ENCODE results near the gene RNF103. TPM values are rescaled to one million over a fixed set of nuclear protein-coding genes. Genes with fewer than 3 reads are reported as not detected.

Gene RNF103
- total and polyA plus RNA-seq, 2 experiments from 2014 or later: 35.3 to 59.4 TPM

DNA sequence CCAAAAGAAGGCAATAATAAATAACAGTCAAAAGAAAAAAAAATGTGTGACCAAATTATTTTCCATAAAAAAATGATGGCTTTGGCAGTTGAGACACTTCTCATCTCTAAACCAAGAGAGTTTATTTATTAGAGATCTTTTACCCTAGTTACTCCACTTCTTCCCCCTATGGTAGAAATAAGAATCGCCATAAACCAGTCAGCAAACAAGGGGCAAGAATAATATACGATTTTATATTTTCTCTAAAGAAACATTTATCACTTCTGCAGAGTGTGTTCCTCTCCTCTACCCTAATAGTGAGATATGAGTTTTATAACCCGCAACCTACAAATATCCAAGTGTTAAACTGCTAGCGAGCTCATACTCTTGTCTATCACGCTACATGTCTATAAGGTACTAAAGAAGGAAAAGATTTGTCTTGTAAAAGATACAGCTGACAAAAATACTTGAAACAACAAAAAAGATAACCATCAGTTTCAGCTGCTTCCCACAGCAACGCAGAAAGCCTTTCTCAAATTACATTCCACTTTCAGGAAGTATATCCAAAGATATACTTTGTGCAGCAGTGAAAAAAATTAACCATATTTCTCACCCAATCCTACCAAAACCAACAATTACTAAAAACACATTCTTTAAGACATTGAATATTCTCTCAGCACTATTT, 2.3 kb downstream of the RNF103 start:
- Histone ChIP-seq H3K79me2 (peaks cover 65% of the 10 kb centered on the region), H3K4me1 (ENCODE audit: insufficient read depth) (peaks cover 17% of the 10 kb centered on the region), H3K27me3 (no peaks in the 10 kb centered on the region), H3K36me3 (replicated peaks; ENCODE audit: insufficient read depth, low read depth) (peaks cover 4% of the 10 kb centered on the region), H3K27ac (peak overlapping the region; percentile 95), H2AFZ (no peak overlapping the region), H4K20me1 (ENCODE audit: insufficient read depth, poor library complexity, severe bottlenecking) (peaks cover 47% of the 10 kb centered on the region), H3K4me2 (peak overlapping the region; percentile 76), H3K9me3 (ENCODE audit: low read depth) (no peaks in the 10 kb centered on the region), H3K4me3 (peak overlapping the region; percentile 93), H3K9me2 (replicated peaks; ENCODE audit: insufficient read depth) (no peaks in the 10 kb centered on the region)
- 25% methylated on average over 6 of the region's 6 CpGs for WGBS (ENCODE audit: low lambda C conversion rate, missing lambda C conversion rate)
- DNase-seq (ENCODE audit: low spot score): no peak
- TF ChIP-seq, protein P1, sequence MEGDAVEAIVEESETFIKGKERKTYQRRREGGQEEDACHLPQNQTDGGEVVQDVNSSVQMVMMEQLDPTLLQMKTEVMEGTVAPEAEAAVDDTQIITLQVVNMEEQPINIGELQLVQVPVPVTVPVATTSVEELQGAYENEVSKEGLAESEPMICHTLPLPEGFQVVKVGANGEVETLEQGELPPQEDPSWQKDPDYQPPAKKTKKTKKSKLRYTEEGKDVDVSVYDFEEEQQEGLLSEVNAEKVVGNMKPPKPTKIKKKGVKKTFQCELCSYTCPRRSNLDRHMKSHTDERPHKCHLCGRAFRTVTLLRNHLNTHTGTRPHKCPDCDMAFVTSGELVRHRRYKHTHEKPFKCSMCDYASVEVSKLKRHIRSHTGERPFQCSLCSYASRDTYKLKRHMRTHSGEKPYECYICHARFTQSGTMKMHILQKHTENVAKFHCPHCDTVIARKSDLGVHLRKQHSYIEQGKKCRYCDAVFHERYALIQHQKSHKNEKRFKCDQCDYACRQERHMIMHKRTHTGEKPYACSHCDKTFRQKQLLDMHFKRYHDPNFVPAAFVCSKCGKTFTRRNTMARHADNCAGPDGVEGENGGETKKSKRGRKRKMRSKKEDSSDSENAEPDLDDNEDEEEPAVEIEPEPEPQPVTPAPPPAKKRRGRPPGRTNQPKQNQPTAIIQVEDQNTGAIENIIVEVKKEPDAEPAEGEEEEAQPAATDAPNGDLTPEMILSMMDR (IDR thresholded peaks at IDR 0.05; ENCODE audit: poor library complexity): no peak
- TF ChIP-seq EZH2phosphoT487 (IDR thresholded peaks at IDR 0.05; ENCODE audit: low read depth, severe bottlenecking, unreplicated experiment) (no peak), EZH2 (IDR thresholded peaks at IDR 0.05; ENCODE audit: borderline replicate concordance) (no peak)

DNA sequence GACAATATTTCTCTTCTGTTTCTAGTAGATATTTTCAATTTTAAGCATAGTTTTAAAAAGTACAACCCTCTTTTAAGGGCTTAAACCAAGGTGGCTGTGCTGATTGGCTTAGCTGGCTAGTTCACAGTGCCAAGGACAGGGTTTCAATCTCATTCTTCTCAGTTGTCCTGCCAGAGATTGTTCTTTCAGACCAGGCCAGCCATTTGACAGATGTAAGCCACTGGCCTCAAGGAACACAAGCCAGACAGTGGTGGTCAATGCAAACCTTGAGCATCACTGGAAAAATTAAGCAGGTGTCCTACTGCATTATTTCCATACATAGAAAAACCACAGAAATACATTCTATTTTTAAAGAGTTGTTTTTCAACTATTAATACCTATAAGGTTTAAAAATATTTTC, 5.9 kb downstream of the RNF103 start:
- no peaks in the 10 kb centered on the region for H3K27me3 ChIP-seq
- DNase-seq (ENCODE audit: low spot score): no peak
- H3K4me1 ChIP-seq (ENCODE audit: insufficient read depth): peaks cover 12% of the 10 kb centered on the region
- peaks cover 4% of the 10 kb centered on the region for H3K36me3 ChIP-seq (replicated peaks; ENCODE audit: insufficient read depth, low read depth)
- H3K4me2 ChIP-seq: no peak overlapping the region
- H3K4me3 ChIP-seq: no peak overlapping the region
- no peaks in the 10 kb centered on the region for H3K9me3 ChIP-seq (ENCODE audit: low read depth)
- no peak overlapping the region for H2AFZ ChIP-seq
- H3K9me2 ChIP-seq (replicated peaks; ENCODE audit: insufficient read depth): no peaks in the 10 kb centered on the region
- H3K27ac ChIP-seq: no peak overlapping the region
- TF ChIP-seq EZH2phosphoT487 (IDR thresholded peaks at IDR 0.05; ENCODE audit: low read depth, severe bottlenecking, unreplicated experiment): no peak
- no peak for TF ChIP-seq EZH2 (IDR thresholded peaks at IDR 0.05; ENCODE audit: borderline replicate concordance)
- peaks cover 47% of the 10 kb centered on the region for H4K20me1 ChIP-seq (ENCODE audit: insufficient read depth, poor library complexity, severe bottlenecking)
- H3K79me2 ChIP-seq: peaks cover 79% of the 10 kb centered on the region

- TF ChIP-seq EZH2phosphoT487 (IDR thresholded peaks at IDR 0.05; ENCODE audit: low read depth, severe bottlenecking, unreplicated experiment): no peak
Measured at GRCh38 chr2:86617153-86617552, 6.5 kb downstream of the RNF103 start.

GRCh38 chr2:86616502-86616901, 7.2 kb downstream of the RNF103 start:
- Histone ChIP-seq H3K27me3 (no peaks in the 10 kb centered on the region), H3K4me1 (ENCODE audit: insufficient read depth) (peaks cover 12% of the 10 kb centered on the region), H4K20me1 (ENCODE audit: insufficient read depth, poor library complexity, severe bottlenecking) (peaks cover 35% of the 10 kb centered on the region), H3K27ac (no peak overlapping the region), H3K9me2 (replicated peaks; ENCODE audit: insufficient read depth) (no peaks in the 10 kb centered on the region), H3K36me3 (replicated peaks; ENCODE audit: insufficient read depth, low read depth) (peaks cover 4% of the 10 kb centered on the region), H3K79me2 (peaks cover 67% of the 10 kb centered on the region), H3K4me2 (no peak overlapping the region), H3K4me3 (no peak overlapping the region), H3K9me3 (ENCODE audit: low read depth) (no peaks in the 10 kb centered on the region), H2AFZ (no peak overlapping the region)
- DNase-seq (ENCODE audit: low spot score): no peak
- TF ChIP-seq EZH2 (IDR thresholded peaks at IDR 0.05; ENCODE audit: borderline replicate concordance) (no peak), EZH2phosphoT487 (IDR thresholded peaks at IDR 0.05; ENCODE audit: low read depth, severe bottlenecking, unreplicated experiment) (no peak)
- TF ChIP-seq, protein P1 (IDR thresholded peaks at IDR 0.05; ENCODE audit: poor library complexity): no peak
- 85% methylated on average over 3 of the region's 3 CpGs for WGBS (ENCODE audit: low lambda C conversion rate, missing lambda C conversion rate)

More at GRCh38 chr2:86617153-86617552, 6.5 kb downstream of the RNF103 start:
- DNase-seq (ENCODE audit: low spot score): no peak
- Histone ChIP-seq H3K4me1 (ENCODE audit: insufficient read depth) (peaks cover 12% of the 10 kb centered on the region), H3K9me3 (ENCODE audit: low read depth) (no peaks in the 10 kb centered on the region), H4K20me1 (ENCODE audit: insufficient read depth, poor library complexity, severe bottlenecking) (peaks cover 41% of the 10 kb centered on the region), H3K79me2 (peaks cover 74% of the 10 kb centered on the region), H3K9me2 (replicated peaks; ENCODE audit: insufficient read depth) (no peaks in the 10 kb centered on the region), H3K4me3 (no peak overlapping the region), H3K27me3 (no peaks in the 10 kb centered on the region), H3K27ac (no peak overlapping the region), H2AFZ (no peak overlapping the region), H3K4me2 (no peak overlapping the region), H3K36me3 (replicated peaks; ENCODE audit: insufficient read depth, low read depth) (peaks cover 4% of the 10 kb centered on the region)
- WGBS (ENCODE audit: low lambda C conversion rate, missing lambda C conversion rate): 93% methylated on average over 3 of the region's 3 CpGs

All from hepatocyte (in vitro differentiated cells).